Kidney (tissue), 14 donors: Measurements from ENCODE around the gene NDOR1. TPM values are rescaled to one million over a fixed set of nuclear protein-coding genes. Genes with fewer than 3 reads are reported as not detected.

ENCODE experiments used
- DNase-seq, 5 donors: peaks; one replicate each; pipeline ENCODE4 v3.0.0-alpha.2; 2013 to 2020
- FAIRE-seq: peaks from 2 replicates; lab custom pipeline; 2012; peaks lifted over from hg19 to GRCh38; lab: Jason Lieb, UNC
- H3K27ac ChIP-seq, 2 donors: one replicate each; pipeline ENCODE4 v1.7.0; 2013; ENCODE audit warnings: low read depth in 2 of 2, low read length in 2 of 2, inconsistent platforms in 1 of 2
- H3K27me3 ChIP-seq: one replicate; pipeline ENCODE4 v1.7.1; 2013; ENCODE audit warnings: low read length, inconsistent platforms; ENCODE audit not compliant: control insufficient read depth, insufficient read depth
- H3K36me3 ChIP-seq, 3 donors: one replicate each; pipeline versions ENCODE4 v1.7.0 to v1.7.1; 2013; ENCODE audit warnings: low read length in 3 of 3, control low read depth in 1 of 3, inconsistent platforms in 1 of 3; ENCODE audit not compliant: insufficient read depth in 3 of 3, control insufficient read depth in 2 of 3
- H3K4me1 ChIP-seq, 3 donors: one replicate each; pipeline versions ENCODE4 v1.7.0 to v1.7.1; 2013; ENCODE audit warnings: low read length in 3 of 3, inconsistent platforms in 1 of 3, low read depth in 1 of 3; ENCODE audit not compliant: control insufficient read depth in 2 of 3, insufficient read depth in 2 of 3
- H3K4me3 ChIP-seq, 3 donors: one replicate each; pipeline versions ENCODE4 v1.7.0 to v1.8.1; 2013; ENCODE audit warnings: low read length in 3 of 3, control low read depth in 1 of 3, inconsistent platforms in 1 of 3
- H3K9ac ChIP-seq, 3 donors: one replicate each; pipeline versions ENCODE4 v1.7.0 to v1.7.1; 2013; ENCODE audit warnings: low read length in 3 of 3, control low read depth in 1 of 3, inconsistent platforms in 1 of 3
- H3K9me3 ChIP-seq, 3 donors: one replicate each; pipeline versions ENCODE4 v1.7.0 to v1.7.1; 2013; ENCODE audit warnings: low read length in 3 of 3, control low read depth in 1 of 3, inconsistent platforms in 1 of 3; ENCODE audit not compliant: control insufficient read depth in 2 of 3, insufficient read depth in 1 of 3
- intact Hi-C: fragments of 100-400 bp; cut with DNase I; formaldehyde crosslinking; loops from one replicate; pipeline ENCODE4 v1.11.1; 2022
- polyA plus RNA-seq: library from polyadenylated mRNA; stranded (reverse); fragments of 350-450 nt; fragmentation: Illumina TruSeq; extraction: RNeasy Lipid Tissue Mini Kit (QIAGEN cat#74804); gene quantifications from one replicate; pipeline ENCODE4 v1.2.3, GENCODE V29; 2014; ENCODE audit warnings: low read depth, low replicate concordance; ENCODE audit not compliant: insufficient read depth
- total RNA-seq: library from RNA; stranded (reverse); fragmentation: NEBNext Ultra II Directional; extraction: Animal tissue kit (Norgen Biotek cat#: 25700); gene quantifications from one replicate; pipeline ENCODE4 v1.2.1, GENCODE V29; 2021
- TF ChIP-seq, protein P1 (sequence below): IDR thresholded peaks from 3 replicates; pipeline ENCODE4 v1.5.1; 2012; ENCODE audit warnings: mild to moderate bottlenecking, moderate library complexity, borderline replicate concordance; ENCODE audit not compliant: insufficient read depth; ENCODE audit errors: extremely low read depth
- donor health status: control.
- donor health status: control.
- donor health status: control.
- donor health status: control.
- donor health status: control.
- donor health status: DM: yes; HTN: yes; CAD: no.
- donor health status: Normal renal cell carcinoma (clear cell type).

Gene NDOR1
- total and polyA plus RNA-seq, 2 donors from 2014 or later: 5.9 to 17.8 TPM

DNA sequence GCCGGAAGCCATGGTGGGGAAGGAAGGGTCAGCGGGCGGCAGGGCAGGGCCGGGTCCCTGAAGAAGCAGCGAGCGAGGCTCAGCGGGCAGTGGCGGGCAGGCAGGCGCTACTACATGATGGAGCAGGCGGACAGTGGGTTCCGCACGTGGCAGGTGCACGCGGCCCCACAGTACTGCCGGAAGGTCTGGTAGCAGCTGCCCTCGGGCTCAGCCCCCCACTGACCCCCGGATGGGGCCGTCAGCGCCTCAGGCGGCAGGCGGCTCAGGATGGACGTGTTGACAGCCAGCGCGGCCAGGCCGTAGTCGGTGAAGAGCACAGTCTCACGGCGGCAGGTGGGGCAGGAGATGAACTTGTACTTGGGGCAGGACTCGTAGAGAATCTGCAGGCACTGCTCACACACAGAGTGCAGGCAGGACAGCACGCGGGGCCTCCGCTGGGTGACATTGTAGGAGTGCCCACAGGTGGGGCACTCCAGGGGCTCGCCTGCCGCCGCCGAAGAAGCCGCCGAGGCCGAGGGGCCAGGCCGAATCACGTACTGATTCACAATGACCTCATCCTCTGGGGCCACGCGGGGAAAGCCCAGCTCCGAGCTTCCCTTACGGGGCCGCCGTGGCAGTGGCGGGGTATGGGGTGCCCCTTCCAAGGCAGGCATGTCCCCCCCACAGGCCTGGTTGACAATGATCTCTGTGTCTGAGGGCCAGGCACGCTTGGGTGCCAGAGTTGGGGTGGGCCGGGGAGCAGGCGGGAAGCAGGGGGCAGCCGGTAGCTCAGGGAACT is 15.0 kb downstream of the NDOR1 start:
- H3K4me1 ChIP-seq: peaks cover 0 to 30% (median 2%) of the 10 kb centered on the region in 3 donors
- no peaks in the 10 kb centered on the region for H3K27me3 ChIP-seq
- H3K9ac ChIP-seq: no peak overlapping the region
- intact Hi-C loops: no loop called here
- DNase-seq: peak in 1 of 5 donors; percentile 63
- no peaks in the 10 kb centered on the region for H3K36me3 ChIP-seq
- H3K27ac ChIP-seq: no peak overlapping the region
- TF ChIP-seq, protein P1, sequence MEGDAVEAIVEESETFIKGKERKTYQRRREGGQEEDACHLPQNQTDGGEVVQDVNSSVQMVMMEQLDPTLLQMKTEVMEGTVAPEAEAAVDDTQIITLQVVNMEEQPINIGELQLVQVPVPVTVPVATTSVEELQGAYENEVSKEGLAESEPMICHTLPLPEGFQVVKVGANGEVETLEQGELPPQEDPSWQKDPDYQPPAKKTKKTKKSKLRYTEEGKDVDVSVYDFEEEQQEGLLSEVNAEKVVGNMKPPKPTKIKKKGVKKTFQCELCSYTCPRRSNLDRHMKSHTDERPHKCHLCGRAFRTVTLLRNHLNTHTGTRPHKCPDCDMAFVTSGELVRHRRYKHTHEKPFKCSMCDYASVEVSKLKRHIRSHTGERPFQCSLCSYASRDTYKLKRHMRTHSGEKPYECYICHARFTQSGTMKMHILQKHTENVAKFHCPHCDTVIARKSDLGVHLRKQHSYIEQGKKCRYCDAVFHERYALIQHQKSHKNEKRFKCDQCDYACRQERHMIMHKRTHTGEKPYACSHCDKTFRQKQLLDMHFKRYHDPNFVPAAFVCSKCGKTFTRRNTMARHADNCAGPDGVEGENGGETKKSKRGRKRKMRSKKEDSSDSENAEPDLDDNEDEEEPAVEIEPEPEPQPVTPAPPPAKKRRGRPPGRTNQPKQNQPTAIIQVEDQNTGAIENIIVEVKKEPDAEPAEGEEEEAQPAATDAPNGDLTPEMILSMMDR: no peak
- H3K4me3 ChIP-seq: no peak overlapping the region
- no peaks in the 10 kb centered on the region for H3K9me3 ChIP-seq
- no peak for FAIRE-seq

DNA sequence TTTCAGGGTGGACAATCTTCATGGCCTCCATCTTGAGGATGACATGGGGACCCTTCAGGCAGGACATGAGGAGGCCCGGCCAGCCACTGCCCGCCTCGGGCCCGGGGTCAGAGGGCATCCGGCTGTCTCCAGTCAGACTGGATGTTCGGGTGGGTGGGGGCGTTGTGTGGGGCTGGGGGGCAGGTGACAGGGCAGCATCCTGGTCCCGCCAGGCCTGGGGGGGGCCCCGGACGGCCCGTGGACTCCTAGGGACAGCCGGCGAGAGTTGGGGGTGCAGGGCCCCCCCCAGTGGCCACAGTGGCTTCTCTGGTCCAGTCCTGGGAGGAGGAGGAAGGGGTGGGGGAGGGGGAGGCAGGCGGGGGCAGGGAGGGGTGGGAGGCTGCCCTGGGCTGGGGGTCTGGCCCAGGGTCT is 15.6 kb downstream of the NDOR1 start:
- intact Hi-C loops: no loop called here
- Histone ChIP-seq H3K9ac (no peak overlapping the region), H3K4me3 (no peak overlapping the region), H3K4me1 (peaks cover 0 to 32% (median 2%) of the 10 kb centered on the region in 3 donors), H3K9me3 (no peaks in the 10 kb centered on the region), H3K36me3 (no peaks in the 10 kb centered on the region), H3K27ac (no peak overlapping the region), H3K27me3 (no peaks in the 10 kb centered on the region)
- DNase-seq: peak in 1 of 5 donors; percentile 80
- no peak for FAIRE-seq
- TF ChIP-seq, protein P1: no peak

DNA sequence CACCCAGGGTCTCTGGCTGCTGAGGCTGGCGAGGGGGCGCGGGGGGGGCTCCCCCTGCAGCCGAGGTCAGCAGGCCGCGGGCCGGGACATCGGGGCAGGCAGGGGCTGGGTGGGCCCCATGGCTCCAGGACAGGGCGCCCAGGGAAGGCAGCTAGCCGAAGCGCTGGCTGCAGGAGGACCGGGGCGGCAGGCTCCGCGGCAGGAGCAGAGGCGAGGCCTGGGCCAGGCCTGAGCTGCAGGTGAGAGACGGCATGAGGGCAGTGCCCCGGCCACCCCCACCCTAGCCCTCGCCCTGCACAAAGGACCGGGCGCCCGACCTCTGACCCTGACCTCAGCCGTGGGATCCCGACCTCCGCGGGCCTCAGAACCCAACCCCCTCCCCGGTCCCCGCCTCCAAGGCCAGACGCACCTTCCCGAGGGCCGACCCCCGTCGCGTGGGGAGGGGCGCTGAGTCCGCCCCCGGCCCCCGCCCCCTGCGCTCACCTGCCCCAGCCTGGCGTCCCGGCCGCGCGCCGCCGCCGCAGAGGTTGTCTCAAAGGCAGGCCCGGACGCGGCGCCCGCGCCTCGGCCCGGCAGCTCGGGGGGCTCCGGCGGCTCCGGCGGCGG is 16.1 kb downstream of the NDOR1 start:
- Histone ChIP-seq H3K27me3 (no peaks in the 10 kb centered on the region), H3K4me1 (peaks cover 0 to 36% (median 2%) of the 10 kb centered on the region in 3 donors), H3K9me3 (no peaks in the 10 kb centered on the region), H3K9ac (no peak overlapping the region), H3K36me3 (no peaks in the 10 kb centered on the region), H3K27ac (no peak overlapping the region), H3K4me3 (no peak overlapping the region)
- TF ChIP-seq, protein P1: no peak
- intact Hi-C loops: no loop called here
- no peak for FAIRE-seq
- DNase-seq: peak in 1 of 5 donors; percentile 83
